ENCODE measurements around the gene ECSCR.

Gene ECSCR

GRCh38 chr5:139473565-139473964 lies 11.0 kb upstream of the ECSCR start:
- no peak for DNase-seq

GRCh38 chr5:139473105-139473504 lies 10.6 kb upstream of the ECSCR start:
- no peak for DNase-seq

DNA sequence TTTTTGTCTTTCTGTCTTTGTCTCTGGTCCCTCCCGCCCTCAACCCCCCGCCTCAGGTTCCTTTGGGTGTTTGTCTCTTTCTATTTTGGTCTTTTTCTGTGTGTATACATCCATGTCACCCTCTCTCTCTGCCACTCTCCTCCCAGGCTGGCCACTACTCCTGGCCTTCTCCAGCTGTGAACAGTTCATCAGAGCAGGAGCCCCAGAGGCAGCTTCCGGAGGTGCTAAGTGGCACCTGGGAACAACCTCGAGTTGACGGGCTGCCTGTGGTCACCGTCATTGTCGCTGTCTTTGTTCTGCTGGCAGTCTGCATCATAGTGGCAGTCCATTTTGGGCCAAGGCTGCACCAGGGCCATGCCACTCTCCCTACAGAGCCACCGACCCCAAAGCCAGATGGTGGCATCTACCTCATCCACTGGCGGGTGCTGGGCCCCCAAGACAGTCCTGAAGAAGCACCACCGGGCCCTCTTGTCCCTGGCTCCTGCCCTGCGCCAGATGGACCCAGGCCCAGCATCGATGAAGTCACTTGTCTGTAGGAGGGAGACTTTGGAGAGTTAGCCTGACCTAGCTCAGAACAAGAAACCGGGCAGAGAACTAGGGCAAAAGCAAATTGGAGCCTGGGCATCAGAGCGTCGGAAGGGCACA lies 10.0 kb upstream of the ECSCR start:
- DNase-seq: no peak

DNA sequence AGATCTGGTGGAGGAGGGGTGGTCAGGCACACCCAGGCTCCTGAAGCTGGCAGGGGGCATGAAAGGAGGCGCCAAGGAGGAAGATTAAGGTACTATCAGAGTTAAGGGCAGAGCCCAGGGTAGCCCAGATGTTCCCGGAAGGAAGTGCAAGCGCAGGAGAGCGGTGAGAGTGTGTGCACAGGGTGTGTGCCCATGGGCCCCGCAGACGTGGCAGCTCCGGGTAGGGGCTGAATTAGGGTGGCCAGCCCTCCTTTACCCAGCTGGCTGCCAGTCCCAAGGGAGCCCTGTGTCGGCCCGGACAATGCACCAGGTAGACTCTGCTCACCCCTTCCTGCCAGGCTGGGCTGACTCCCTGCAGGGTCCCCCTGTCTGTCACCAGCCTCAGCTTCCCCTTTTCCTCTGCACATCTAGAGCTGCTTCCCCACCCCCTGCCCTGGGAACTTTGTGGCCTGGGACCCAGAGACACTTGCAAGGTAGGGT lies 8.3 kb upstream of the ECSCR start, which contains the start of gene SMIM33:
Gene SMIM33, plus strand, starts transcription at position 184 of the 480 bp plus-strand sequence. Its CDS starts 118 bp downstream, at position 302.
- no peak for DNase-seq

DNA sequence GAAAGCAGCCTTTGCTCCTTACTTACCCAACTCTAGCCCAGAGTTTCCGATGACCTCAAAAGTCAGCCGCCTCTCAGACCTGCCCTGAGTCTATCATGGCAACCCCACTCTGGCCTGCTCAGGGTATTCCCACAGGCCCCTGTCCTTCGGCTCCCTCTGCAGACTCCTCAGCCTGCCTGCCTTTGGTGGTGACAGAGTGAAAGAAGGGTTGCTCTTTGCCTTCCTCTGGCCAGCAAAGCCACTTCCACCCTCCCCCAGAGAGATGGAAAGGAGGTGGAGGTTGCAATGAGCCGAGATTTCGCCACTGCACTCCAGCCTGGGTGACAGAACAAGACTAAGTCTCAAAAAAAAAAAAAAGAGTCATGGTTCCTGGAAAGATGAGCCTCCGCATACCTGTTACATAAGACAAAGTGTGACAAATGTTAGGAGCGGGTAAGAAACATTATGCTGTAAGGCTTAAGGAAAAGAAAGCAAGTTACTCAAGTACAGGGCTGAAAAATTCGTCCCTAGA lies 5.9 kb upstream of the ECSCR start:
- no peak for DNase-seq

DNA sequence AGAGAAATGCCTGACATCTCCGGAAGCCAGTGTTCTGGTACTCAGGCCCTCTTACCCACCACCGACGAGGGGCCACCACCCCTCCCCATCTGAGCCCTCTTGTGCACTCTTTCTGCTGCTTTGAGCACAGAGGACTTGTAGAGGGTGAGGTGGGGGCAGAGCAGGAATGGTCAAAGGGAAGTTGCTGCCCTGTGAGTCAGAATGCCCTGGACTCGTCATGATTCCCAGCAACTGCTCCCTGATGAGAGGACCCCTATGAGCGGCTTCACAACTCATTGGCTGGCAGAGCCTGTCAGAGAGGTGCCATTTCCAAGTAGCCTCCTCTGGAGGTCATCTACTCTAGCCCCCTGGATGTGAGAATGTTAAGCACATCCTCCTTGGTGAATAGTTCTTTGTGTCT lies 845 bp downstream of the ECSCR start:
- peak in 1 of 2 experiments; percentile 24 for DNase-seq

DNA sequence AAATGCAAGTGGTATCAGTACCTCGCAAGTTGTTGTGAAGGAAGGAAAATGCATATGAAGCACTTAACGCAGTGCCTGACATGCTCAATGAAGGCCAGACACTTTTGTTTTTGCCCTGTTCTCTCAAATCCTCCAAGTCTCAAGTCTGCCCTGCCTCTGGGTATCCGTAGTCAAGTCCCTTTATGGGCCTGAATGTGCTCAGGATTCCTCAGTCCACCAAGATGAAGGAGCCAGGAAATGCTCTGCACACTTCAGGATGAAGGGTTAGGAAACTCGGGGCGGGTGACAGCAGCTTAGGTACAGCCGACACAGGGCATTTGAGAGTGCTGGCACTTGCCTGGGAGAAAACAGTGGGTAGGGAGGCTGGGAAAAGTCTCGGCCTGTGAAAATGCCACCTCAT lies 1.4 kb downstream of the ECSCR start:
- DNase-seq: no peak

DNA sequence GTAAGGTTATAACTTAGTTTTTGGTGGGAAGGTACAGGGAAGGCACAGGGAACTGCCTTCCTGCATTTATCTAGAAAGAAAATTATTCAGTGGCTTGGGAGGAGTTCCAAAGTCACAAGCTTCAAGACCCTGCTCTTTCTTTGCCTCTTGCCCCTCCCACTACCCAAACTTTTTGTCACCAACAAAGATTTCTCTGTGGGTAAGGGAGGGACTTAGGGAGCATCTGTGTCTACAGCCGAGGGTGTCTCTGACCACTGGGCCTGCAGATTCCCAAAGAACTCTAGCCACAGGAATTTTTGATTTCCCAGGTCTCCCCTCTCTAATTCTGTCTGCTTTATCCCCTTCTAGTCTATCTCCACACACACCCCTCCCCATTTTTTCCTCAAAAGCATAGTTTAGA lies 2.1 kb downstream of the ECSCR start:
- no peak for DNase-seq

DNA sequence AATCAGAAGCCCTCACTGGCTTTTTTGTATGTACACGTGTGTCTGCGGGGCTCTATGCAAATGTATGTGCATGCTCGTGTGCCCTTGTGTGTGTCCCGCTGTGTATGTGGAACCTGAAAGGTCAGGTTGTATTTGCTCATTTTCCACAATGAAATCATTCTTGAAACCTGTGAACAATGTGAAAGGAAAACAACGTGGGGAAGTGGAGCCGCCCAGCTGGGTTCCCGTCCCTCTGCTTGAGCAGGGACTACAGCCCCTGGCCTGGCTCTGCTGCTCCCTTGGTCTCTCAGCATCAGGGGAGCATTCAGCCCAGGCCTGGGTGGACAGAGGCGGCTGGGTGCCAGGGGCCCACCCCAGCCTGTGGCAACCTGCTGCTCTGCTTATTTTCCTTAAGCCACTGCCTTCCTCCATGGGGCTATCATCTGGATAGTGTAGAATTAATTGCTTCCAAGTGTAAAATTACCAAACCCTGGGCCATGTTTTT lies 3.0 kb downstream of the ECSCR start:
- DNase-seq: no peak

GRCh38 chr5:139458580-139459407 lies 3.7 kb downstream of the ECSCR start:
- peak; percentile 21 to 23 for DNase-seq

- no peak for DNase-seq
These were observed 4.8 kb downstream of the ECSCR start for GRCh38 chr5:139457653-139458306.

GRCh38 chr5:139457241-139457640 lies 5.3 kb downstream of the ECSCR start:
- DNase-seq: no peak

DNA sequence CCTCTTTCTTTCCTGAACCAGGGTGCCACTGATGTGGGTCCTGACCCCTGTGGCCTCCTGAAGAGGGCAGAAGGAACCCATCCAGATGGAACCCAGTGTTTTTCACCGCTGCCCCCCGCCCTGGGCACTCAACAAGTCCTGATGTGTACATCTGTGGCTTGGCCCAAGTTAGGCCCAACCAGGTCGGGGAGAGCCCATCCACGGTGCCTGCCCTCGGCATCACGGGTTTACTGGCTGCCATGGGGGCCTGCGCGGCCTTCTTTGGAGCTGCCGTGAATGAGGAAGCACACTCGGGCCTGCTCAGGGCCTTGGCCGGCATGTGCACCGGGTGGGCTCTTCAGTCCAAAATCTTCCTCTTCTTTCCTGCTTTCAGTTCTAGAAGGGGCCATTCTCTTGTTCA lies 5.8 kb downstream of the ECSCR start:
- DNase-seq: no peak

GRCh38 chr5:139454568-139455290 lies 7.8 kb downstream of the ECSCR start:
- DNase-seq: no peak

- no peak for DNase-seq
These were observed 8.6 kb downstream of the ECSCR start for GRCh38 chr5:139453683-139454567.

GRCh38 chr5:139451878-139452660 lies 10.5 kb downstream of the ECSCR start:
- no peak for DNase-seq

GRCh38 chr5:139451176-139451575 lies 11.4 kb downstream of the ECSCR start:
- no peak for DNase-seq

GRCh38 chr5:139446956-139447779 lies 15.4 kb downstream of the ECSCR start:
- DNase-seq: no peak

DNA sequence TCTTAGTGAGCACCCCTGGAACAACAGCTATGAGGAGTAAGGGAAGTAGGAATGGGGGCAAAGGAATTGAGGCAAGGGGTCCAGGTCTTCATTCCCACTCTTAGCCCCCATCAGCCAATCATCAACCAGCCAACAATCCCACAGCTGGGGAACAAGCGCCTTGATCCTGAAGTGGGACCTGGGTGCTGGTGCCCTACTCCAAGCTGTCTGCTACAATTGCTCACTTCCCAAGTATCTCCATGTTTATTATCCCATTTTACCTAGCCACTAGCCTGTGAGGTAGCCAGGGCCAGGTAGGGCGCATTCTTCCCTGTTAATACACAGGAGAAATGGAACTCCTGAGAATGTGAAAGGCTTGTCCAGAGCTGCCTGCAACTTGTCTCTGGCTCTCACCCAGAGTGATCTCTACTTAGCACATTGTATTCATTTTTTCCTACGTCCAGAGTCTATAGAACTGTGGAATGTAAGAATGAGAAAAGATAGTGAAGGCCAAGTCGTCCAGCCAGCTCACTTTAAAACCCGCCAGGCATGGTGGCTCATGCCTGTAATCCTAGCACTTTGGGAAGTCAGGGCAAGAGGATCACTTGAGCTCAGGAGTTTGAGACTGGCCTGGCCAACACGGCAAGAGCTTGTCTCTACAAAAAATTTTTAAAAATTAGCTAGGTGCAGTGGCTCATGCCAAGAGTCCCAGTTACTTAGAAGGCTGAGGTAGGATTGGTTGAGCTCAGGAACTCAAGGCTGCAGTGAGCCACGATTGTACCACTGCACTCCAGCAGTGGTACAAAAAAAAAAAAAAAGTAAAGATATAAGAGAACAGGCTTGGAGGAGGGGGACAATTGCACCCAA lies 17.0 kb downstream of the ECSCR start:
- DNase-seq: no peak
